Activated CD8-positive, alpha-beta memory T cell treated with anti-CD3 and anti-CD28 coated beads, Interleukin-2, amount 10 ng/mL, durations not matched to agents 7 days and 5 days (primary cell): ENCODE data around the gene SYN1. TPM values are rescaled to one million over a fixed set of nuclear protein-coding genes. Genes with fewer than 3 reads are reported as not detected.

ENCODE experiments used
- ATAC-seq: fragments of 150-1000 bp; cut with Tn5 transposase; one replicate; pipeline ENCODE4 v1.10.0; 2021; ENCODE audit warnings: moderate library complexity
- CTCF ChIA-PET: fragments of 350-600 bp; sonication (Branson Sonifier 250); formaldehyde crosslinking; loops from one replicate; lab custom pipeline; 2021; ENCODE audit warnings: antibody characterized with exemption; lab: Charles Lee
- DNase-seq: peaks from one replicate; pipeline ENCODE4 v3.0.0-alpha.2; 2020
- H3K27ac Mint-ChIP-seq: one replicate; pipeline ENCODE4 v1.8.0; 2021; ENCODE audit warnings: mild to moderate bottlenecking, mixed read lengths
- H3K27me3 Mint-ChIP-seq: one replicate; pipeline ENCODE4 v1.8.0; 2021; ENCODE audit warnings: mixed read lengths
- H3K36me3 Mint-ChIP-seq: one replicate; pipeline ENCODE4 v1.8.0; 2021; ENCODE audit warnings: mild to moderate bottlenecking, mixed read lengths
- H3K4me1 Mint-ChIP-seq: one replicate; pipeline ENCODE4 v1.8.0; 2021; ENCODE audit warnings: mixed read lengths
- H3K4me3 Mint-ChIP-seq: one replicate; pipeline ENCODE4 v1.8.0; 2021; ENCODE audit warnings: mild to moderate bottlenecking, moderate library complexity, mixed read lengths
- H3K9me3 Mint-ChIP-seq: one replicate; pipeline ENCODE4 v1.8.0; 2022; ENCODE audit warnings: low read depth, mixed read lengths
- total RNA-seq, 2 experiments: library from RNA; stranded (reverse); gene quantifications; one replicate each; pipeline ENCODE4 v1.2.3, GENCODE V29; 2021

SYN1 gene
- total RNA-seq, 2 experiments from 2014 or later, result 0.09 to 0.15 TPM

DNA sequence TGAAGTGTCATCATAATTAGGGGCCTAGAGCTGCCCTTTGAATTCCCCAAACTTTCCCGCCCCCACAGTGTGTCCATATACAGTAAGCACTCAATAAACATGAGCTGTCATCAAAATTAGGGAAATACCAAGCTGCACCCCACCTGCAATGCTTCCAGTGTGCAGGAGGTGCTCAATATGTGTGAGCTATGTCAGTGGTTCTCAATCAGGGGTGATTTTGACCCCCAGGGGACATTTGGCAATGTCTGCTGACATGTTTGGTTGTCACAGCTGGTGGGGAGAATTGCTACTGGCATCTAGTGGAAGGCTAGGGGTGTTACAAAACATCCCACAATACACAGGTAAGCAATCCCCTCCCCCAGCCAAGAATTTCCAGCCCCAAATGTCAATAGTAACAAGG is 9.3 kb upstream of the SYN1 start:
- Mint-ChIP-seq H3K9me3 (no peaks in the 10 kb centered on the region), H3K4me3 (peak overlapping the region; percentile 25), H3K4me1 (peaks cover 18% of the 10 kb centered on the region), H3K27me3 (peaks cover 7% of the 10 kb centered on the region), H3K27ac (no peak overlapping the region), H3K36me3 (no peaks in the 10 kb centered on the region)
- DNase-seq, result no peak
- CTCF ChIA-PET, result interaction anchor here (1.0 to 1.1 kb wide), 2 partner anchors 9 to 47 kb away, joined by 4 read pairs; partner anchors contain the start of genes SYN1 and TIMP1
- ATAC-seq, result peak; percentile 31

DNA sequence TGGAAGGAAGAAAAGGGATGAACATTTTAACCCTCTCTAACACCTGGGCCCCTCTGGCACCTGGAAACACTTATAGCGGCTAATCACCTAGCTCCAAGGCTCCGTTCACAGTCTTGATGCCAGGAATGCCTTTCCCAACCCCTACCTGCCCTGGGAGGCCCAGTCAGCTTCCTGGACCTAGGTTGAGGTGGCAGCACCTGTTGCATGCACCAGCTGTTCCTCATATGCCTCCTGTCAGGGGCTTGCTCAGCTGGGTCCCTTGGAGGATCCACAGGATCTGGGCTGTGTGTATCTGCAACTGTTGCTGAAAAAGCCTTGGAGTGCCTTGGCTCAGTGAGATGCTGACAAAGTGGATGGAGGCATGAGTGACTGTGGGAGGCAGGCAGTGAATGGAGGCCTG is 5.7 kb upstream of the SYN1 start:
- CTCF ChIA-PET, result no interaction called here
- DNase-seq (no peak), ATAC-seq (no peak)
- H3K36me3 Mint-ChIP-seq, result no peaks in the 10 kb centered on the region
- H3K27me3 Mint-ChIP-seq, result peaks cover 33% of the 10 kb centered on the region
- H3K9me3 Mint-ChIP-seq, result no peaks in the 10 kb centered on the region
- no peak overlapping the region for H3K27ac Mint-ChIP-seq
- no peak overlapping the region for H3K4me3 Mint-ChIP-seq
- H3K4me1 Mint-ChIP-seq, result peaks cover 22% of the 10 kb centered on the region

DNA sequence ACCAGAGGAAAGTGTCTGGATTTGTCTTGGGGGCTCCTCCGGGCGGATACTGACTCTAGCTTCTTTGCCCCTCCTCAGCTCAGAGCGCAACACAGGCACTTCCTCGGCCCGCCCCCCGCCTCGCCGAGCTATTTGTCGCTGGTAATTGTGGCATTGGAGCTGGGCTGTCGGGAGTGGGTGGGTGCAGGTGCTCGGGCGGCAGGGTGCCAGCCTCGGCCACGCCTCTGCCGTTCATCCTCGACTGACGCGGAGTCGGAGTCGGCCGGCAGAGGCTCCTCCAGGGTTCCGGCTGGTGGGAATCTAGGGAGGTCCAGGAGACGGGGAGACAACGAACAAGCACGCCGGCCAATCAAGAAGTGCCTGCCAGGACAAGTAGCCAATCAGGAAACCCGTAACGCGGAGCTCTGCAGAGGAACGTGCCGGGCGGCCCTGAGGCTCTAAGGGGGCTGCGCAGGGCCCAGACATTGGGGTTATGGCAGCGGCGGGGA is 3.9 kb upstream of the SYN1 start:
- peaks cover 11% of the 10 kb centered on the region for H3K4me1 Mint-ChIP-seq
- DNase-seq, result peak; percentile 41

DNA sequence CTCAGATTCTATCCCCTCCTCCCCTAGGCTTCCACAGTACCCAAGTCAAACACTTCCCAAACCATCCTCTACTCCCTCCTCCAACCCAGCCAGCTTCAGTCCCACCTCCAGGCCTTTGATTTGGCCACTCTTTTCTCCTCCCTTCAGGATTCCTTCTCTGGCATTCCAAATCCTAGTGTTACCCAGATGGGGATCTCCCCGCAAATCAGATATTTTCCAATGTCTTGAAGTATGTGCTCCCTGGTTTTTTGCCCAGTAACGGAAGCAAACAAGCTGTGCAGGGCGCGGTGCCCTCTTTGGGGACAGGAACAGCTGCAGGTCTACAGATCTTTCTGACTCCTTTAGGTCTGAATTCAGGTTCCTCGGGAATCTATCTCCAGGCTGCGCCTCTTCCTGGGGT is 2.2 kb upstream of the SYN1 start:
- no peak overlapping the region for H3K27ac Mint-ChIP-seq
- DNase-seq, result no peak
- no peaks in the 10 kb centered on the region for H3K9me3 Mint-ChIP-seq
- ATAC-seq, result no peak
- CTCF ChIA-PET, result no interaction called here
- no peak overlapping the region for H3K4me3 Mint-ChIP-seq
- peaks cover 11% of the 10 kb centered on the region for H3K4me1 Mint-ChIP-seq
- peaks cover 53% of the 10 kb centered on the region for H3K27me3 Mint-ChIP-seq
- H3K36me3 Mint-ChIP-seq, result no peaks in the 10 kb centered on the region

More for the DNA sequence above, 3.9 kb upstream of the SYN1 start:
- CTCF ChIA-PET, result no interaction called here
- Mint-ChIP-seq H3K27ac (no peak overlapping the region), H3K9me3 (no peaks in the 10 kb centered on the region), H3K36me3 (no peaks in the 10 kb centered on the region), H3K4me3 (peak overlapping the region; percentile 52), H3K27me3 (peaks cover 41% of the 10 kb centered on the region)
- peak; percentile 50 for ATAC-seq

DNA sequence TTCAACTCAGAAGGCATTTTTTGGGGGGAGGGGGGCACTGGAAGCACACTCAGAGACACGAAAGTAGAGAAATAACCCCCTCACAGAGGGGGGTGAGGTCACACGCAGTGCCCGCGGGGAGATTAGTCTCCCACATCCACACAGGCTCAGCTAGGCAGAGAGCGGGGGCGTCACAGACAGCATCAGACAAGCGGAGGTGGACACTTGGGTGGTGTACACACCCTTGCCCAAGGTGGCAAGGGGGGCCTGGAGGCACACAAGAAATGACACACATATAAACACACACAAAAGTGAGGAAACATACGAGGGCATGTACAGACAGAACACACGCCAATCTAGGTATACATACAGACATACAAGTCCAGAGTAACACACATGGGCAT is 637 bp upstream of the SYN1 start:
- CTCF ChIA-PET, result interaction anchor here (1.5 kb wide), 1 partner anchor 8 kb away, joined by 4 read pairs; no protein-coding TSS in a partner anchor
- Mint-ChIP-seq H3K4me1 (peaks cover 11% of the 10 kb centered on the region), H3K27ac (no peak overlapping the region), H3K9me3 (no peaks in the 10 kb centered on the region), H3K36me3 (no peaks in the 10 kb centered on the region), H3K27me3 (peaks cover 53% of the 10 kb centered on the region), H3K4me3 (no peak overlapping the region)
- ATAC-seq (no peak), DNase-seq (no peak)

DNA sequence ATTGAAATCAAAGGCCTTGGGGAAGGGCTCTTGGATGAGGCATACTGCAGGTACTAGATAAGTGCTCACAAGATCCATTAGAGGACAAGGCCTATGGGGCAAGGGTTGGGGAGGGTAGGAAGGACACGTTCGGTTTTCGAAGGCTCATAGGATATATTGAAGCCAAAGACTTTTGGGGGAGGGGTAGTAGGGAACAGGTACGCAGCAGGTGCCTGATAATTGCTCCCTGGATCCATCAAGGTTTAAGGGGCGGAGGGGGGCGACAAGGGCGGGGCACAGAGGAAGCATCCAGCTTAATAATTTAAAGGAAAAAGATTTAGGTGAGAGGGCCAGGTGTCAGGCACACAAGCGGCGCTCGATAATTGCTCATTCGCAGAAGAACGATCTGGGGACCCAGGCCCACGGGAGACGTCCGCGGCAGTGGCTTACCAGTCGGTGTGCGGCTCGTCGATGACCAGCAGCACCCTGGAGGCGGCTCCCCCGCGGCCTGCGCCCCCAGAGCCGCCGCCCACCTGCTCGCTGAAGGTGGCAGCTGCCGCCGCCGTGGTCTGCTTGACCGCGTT is 653 bp downstream of the SYN1 start:
- CTCF ChIA-PET, result interaction anchor here (1.5 kb wide), 1 partner anchor 10 kb away, joined by 4 read pairs; no protein-coding TSS in a partner anchor
- Mint-ChIP-seq H3K27ac (no peak overlapping the region), H3K9me3 (no peaks in the 10 kb centered on the region)

DNA sequence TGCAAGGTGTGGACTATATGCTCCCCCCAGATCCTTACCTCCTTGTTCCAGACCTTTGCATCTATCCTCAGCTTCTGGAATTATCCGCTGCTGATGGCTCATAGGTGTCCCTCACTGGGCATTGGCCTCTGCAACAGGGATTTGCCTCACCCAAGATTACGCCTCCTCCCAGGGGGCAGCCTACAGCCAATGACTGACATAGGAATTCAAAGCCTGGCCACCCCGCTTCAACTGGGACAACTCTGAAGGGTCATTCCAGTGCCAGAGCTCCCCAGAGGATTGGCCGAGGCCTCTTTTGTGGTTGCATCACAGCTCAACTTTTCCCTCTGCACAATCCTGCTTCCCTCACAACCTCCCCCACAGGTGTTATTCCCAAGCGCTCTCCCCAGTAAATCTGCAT is 5.0 kb downstream of the SYN1 start:
- H3K27ac Mint-ChIP-seq, result no peak overlapping the region
- CTCF ChIA-PET, result no interaction called here
- no peak for ATAC-seq
- DNase-seq, result no peak
- peaks cover 17% of the 10 kb centered on the region for H3K27me3 Mint-ChIP-seq
- H3K4me3 Mint-ChIP-seq, result no peak overlapping the region
- H3K4me1 Mint-ChIP-seq, result peaks cover 3% of the 10 kb centered on the region
- H3K9me3 Mint-ChIP-seq, result no peaks in the 10 kb centered on the region
- H3K36me3 Mint-ChIP-seq, result no peaks in the 10 kb centered on the region

More for the DNA sequence above, 653 bp downstream of the SYN1 start:
- Mint-ChIP-seq H3K36me3 (no peaks in the 10 kb centered on the region), H3K4me1 (peaks cover 9% of the 10 kb centered on the region), H3K27me3 (peaks cover 47% of the 10 kb centered on the region), H3K4me3 (peak overlapping the region; percentile 43)
- DNase-seq (no peak), ATAC-seq (no peak)

GRCh38 chrX:47613082-47613481 is 6.6 kb downstream of the SYN1 start:
- no peaks in the 10 kb centered on the region for H3K4me1 Mint-ChIP-seq
- H3K4me3 Mint-ChIP-seq, result no peak overlapping the region
- DNase-seq (no peak), ATAC-seq (no peak)
- no peaks in the 10 kb centered on the region for H3K36me3 Mint-ChIP-seq
- H3K9me3 Mint-ChIP-seq, result no peaks in the 10 kb centered on the region
- no peak overlapping the region for H3K27ac Mint-ChIP-seq
- CTCF ChIA-PET, result no interaction called here
- peaks cover 8% of the 10 kb centered on the region for H3K27me3 Mint-ChIP-seq

GRCh38 chrX:47612418-47612817 is 7.2 kb downstream of the SYN1 start:
- CTCF ChIA-PET, result no interaction called here
- ATAC-seq, result no peak
- H3K27ac Mint-ChIP-seq, result no peak overlapping the region
- no peaks in the 10 kb centered on the region for H3K9me3 Mint-ChIP-seq
- DNase-seq, result no peak
- H3K27me3 Mint-ChIP-seq, result peaks cover 1% of the 10 kb centered on the region
- no peaks in the 10 kb centered on the region for H3K4me1 Mint-ChIP-seq
- no peak overlapping the region for H3K4me3 Mint-ChIP-seq
- H3K36me3 Mint-ChIP-seq, result no peaks in the 10 kb centered on the region

DNA sequence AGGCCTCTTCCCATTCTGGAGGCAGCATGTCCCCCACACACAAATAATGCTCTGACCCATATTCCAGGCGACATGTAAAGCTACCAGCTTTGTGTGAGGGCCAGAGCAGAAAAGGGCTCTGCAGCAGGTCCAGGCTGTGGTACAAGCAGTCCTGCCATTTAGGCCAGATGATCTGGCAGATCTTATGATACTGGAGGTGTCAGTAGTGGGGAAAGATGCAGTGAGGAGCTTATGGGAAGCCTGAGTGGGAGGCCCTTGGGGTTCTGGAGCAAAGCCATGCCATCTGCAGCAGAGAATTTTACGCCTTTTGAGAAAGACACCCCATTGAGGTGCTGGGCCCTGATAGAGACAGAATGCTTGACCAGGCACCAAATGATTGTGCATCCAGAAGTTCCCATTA is 7.7 kb downstream of the SYN1 start:
- CTCF ChIA-PET, result no interaction called here
- H3K9me3 Mint-ChIP-seq, result no peaks in the 10 kb centered on the region

DNA sequence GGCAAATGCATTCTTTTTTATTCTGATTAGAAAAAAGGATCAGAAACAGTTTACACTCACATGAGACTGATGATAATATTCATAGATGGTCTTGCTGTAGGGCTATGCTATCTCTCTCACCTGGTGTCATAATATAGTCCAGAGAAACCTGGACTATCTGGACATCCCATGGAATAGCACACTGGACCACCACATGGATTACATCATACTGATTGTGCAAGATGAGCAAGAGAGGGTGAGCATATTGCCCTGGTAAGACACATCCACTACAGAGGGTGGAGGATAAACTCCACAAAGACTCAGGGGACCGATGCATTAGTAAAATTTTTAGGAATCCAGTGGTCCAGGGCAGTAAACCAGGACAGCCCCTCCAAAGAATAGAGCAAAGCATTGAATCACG is 8.2 kb downstream of the SYN1 start:
- no peaks in the 10 kb centered on the region for H3K4me1 Mint-ChIP-seq
- DNase-seq (no peak), ATAC-seq (no peak)
- no peaks in the 10 kb centered on the region for H3K9me3 Mint-ChIP-seq
- CTCF ChIA-PET, result no interaction called here
- H3K27ac Mint-ChIP-seq, result no peak overlapping the region
- no peak overlapping the region for H3K4me3 Mint-ChIP-seq
- no peaks in the 10 kb centered on the region for H3K27me3 Mint-ChIP-seq
- H3K36me3 Mint-ChIP-seq, result no peaks in the 10 kb centered on the region

More for the DNA sequence above, 7.7 kb downstream of the SYN1 start:
- DNase-seq (no peak), ATAC-seq (no peak)
- no peaks in the 10 kb centered on the region for H3K36me3 Mint-ChIP-seq
- H3K27ac Mint-ChIP-seq, result no peak overlapping the region
- H3K4me1 Mint-ChIP-seq, result no peaks in the 10 kb centered on the region
- no peaks in the 10 kb centered on the region for H3K27me3 Mint-ChIP-seq
- no peak overlapping the region for H3K4me3 Mint-ChIP-seq

DNA sequence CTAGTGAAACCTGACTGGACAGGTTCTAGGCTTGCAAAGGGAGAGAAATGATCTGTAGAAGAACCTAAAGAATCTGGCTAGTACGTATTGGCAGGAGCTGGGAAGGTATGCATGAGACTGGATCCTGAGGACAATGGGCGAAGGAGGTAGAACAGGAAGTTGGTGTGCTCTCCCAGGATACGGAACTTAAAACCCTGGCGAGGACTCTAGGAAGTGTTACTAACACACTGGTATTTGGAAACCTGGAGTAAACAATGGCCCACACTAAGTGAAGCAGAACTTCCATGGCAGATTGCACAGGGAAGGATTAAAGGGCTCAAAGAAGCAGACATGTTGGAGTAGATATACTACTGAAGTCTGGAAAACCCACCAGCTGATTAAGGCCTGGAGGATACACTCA is 9.1 kb downstream of the SYN1 start:
- no peak overlapping the region for H3K4me3 Mint-ChIP-seq
- H3K9me3 Mint-ChIP-seq, result no peaks in the 10 kb centered on the region
- no peak overlapping the region for H3K27ac Mint-ChIP-seq
- CTCF ChIA-PET, result no interaction called here
- H3K4me1 Mint-ChIP-seq, result no peaks in the 10 kb centered on the region
- no peak for ATAC-seq
- no peaks in the 10 kb centered on the region for H3K27me3 Mint-ChIP-seq
- DNase-seq, result no peak
- no peaks in the 10 kb centered on the region for H3K36me3 Mint-ChIP-seq

DNA sequence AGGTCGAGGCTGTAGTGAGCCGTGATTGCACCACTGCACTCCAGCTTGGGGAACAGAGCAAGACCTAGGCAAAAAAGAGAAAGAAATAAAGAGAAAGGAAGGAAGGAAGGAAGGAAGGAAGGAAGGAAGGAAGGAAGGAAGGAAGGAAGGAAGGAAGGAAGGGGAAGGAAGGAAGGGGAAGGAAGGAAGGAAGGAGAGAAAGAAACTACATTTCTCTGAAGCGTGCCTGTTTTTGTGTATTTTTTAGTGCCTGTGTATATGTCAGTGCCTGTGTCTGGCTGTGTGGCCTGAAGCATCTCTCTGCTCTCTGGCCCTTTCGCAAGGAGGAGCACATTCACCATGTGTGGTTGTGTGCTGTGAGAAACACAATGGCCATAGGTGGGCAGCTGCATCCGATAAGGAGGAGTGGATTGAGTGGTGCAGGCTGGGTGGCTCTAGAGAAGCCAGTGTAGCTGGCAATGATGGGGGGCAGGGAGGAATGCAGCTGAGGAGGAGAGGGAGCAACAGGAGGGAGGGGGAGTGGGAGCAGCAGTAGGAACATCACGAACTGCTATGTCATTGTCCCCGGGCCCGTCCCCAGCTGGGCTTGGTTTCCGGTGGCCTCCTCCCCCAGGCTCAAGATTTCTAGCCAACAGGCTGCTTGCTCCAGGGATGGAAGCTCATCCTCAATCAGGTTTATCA is 11.4 kb downstream of the SYN1 start:
- Mint-ChIP-seq H3K9me3 (no peaks in the 10 kb centered on the region), H3K27ac (no peak overlapping the region), H3K4me1 (no peaks in the 10 kb centered on the region), H3K4me3 (no peak overlapping the region), H3K36me3 (no peaks in the 10 kb centered on the region), H3K27me3 (no peaks in the 10 kb centered on the region)
- DNase-seq (no peak), ATAC-seq (no peak)
- CTCF ChIA-PET, result interaction anchor here (0.6 kb wide), 1 partner anchor 37 kb away, joined by 3 read pairs; no protein-coding TSS in a partner anchor

DNA sequence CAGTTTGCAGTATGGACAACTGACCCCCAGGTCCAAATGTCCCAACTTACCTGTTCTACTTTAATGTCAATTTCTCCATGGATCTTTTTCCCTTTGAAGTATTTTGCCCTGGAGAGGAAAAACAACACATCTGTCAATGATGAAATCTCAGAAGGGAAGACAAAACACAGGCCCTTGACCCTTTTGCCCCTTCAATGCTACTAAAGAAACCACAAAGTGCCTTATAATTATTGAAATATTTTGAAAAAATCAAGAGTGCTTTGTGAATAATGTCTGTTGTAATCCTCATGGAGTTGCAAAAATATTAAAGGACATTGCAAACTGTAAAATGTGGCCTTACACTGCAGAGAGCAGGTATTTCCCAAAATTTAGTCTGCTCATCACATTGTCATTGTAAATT is 12.6 kb downstream of the SYN1 start:
- no peak for ATAC-seq
- Mint-ChIP-seq H3K27ac (no peak overlapping the region), H3K4me1 (no peaks in the 10 kb centered on the region), H3K27me3 (no peaks in the 10 kb centered on the region), H3K9me3 (no peaks in the 10 kb centered on the region), H3K36me3 (no peaks in the 10 kb centered on the region), H3K4me3 (no peak overlapping the region)
- CTCF ChIA-PET, result no interaction called here
- DNase-seq, result no peak
